Left ventricle myocardium inferior (tissue), 1 donor: ENCODE results near the gene TNNC2. TPM values are rescaled to one million over a fixed set of nuclear protein-coding genes. Genes with fewer than 3 reads are reported as not detected.
"Not testable (repeated sequence)": the region's sequence is repeated elsewhere in the genome, so short reads cannot be mapped to it uniquely, and the experiment has no call there.

Source experiments
- DNase-seq: peaks from one replicate; pipeline ENCODE4 v3.0.0-alpha.2; 2020
- H3K27ac ChIP-seq: fragments of 200-600 bp; replicated peaks from 2 replicates; pipeline ENCODE4 v1.8.0; 2021
- H3K27me3 ChIP-seq: fragments of 200-600 bp; 2 replicates; pipeline ENCODE4 v1.8.0; 2021; ENCODE audit warnings: low read depth
- H3K36me3 ChIP-seq: fragments of 200-600 bp; 2 replicates; pipeline ENCODE4 v1.8.0; 2021
- H3K4me1 ChIP-seq: fragments of 200-600 bp; 2 replicates; pipeline ENCODE4 v1.8.0; 2021
- H3K4me3 ChIP-seq: fragments of 200-600 bp; 2 replicates; pipeline ENCODE4 v1.8.0; 2021; ENCODE audit warnings: mild to moderate bottlenecking, moderate library complexity
- H3K9me3 ChIP-seq: fragments of 200-600 bp; replicated peaks from 2 replicates; pipeline ENCODE4 v1.8.0; 2021
- intact Hi-C: fragments of 100-400 bp; cut with micrococcal nuclease; formaldehyde crosslinking; loops from one replicate; pipeline ENCODE4 v1.11.0; 2022
- total RNA-seq: library from RNA; stranded (reverse); fragmentation: NEBNext Ultra II Directional; extraction: Animal tissue kit (Norgen Biotek cat#: 25700); gene quantifications from one replicate; pipeline ENCODE4 v1.2.1, GENCODE V29; 2021
- TF ChIP-seq, protein P1 (sequence below): fragments of 200-600 bp; IDR thresholded peaks from 2 replicates; pipeline ENCODE4 v1.8.0; 2021; ENCODE audit warnings: antibody characterized with exemption, mild to moderate bottlenecking, borderline replicate concordance
- donor health status: DM: no; HTN: yes; CAD: no; lungs with severe emphysema.

Gene TNNC2
- total RNA-seq, 1 donor from 2014 or later = 0.33 TPM

DNA sequence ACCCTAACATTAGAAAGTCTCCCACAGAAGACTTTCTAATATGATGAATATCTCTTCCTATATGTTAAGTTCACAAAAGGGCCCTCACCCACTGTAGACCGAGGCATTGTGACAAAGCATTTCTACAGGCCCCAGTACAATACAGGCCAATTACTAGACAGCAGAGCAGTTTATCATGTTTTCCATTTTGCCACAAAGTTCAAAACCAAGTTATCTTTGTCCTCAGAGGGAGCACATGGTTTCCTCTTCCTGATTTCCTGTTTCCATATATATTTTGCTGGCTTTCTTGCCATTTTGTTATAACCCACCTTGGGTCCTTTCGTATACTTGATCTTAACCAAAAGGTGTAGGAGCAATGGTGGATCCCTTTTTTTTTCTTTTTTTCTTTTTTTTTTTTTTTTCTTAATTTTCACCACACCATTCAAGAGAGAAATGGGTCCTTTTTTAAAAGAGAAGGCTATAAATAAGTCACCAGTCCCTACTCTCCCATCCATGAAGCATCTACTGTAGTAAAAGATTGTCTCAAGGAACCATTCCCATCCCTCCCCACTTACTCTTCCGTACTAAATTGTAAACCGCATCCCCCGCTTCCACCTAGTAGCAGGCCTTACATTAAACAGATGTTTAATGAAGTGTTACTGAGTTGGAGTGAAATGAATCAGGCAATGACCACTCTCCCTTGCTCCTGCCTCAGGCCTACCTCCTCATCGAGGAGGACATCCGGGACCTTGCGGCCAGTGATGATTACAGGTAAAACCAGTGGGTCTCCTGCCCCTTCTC, 16.7 kb downstream of the TNNC2 start:
- intact Hi-C loops = no loop called here
- Histone ChIP-seq H3K9me3 (no peaks in the 10 kb centered on the region), H3K36me3 (peaks cover 61% of the 10 kb centered on the region), H3K4me3 (no peak overlapping the region), H3K4me1 (peaks cover 15% of the 10 kb centered on the region), H3K27me3 (no peaks in the 10 kb centered on the region), H3K27ac (no peak overlapping the region)
- DNase-seq = no peak
- TF ChIP-seq, protein P1, sequence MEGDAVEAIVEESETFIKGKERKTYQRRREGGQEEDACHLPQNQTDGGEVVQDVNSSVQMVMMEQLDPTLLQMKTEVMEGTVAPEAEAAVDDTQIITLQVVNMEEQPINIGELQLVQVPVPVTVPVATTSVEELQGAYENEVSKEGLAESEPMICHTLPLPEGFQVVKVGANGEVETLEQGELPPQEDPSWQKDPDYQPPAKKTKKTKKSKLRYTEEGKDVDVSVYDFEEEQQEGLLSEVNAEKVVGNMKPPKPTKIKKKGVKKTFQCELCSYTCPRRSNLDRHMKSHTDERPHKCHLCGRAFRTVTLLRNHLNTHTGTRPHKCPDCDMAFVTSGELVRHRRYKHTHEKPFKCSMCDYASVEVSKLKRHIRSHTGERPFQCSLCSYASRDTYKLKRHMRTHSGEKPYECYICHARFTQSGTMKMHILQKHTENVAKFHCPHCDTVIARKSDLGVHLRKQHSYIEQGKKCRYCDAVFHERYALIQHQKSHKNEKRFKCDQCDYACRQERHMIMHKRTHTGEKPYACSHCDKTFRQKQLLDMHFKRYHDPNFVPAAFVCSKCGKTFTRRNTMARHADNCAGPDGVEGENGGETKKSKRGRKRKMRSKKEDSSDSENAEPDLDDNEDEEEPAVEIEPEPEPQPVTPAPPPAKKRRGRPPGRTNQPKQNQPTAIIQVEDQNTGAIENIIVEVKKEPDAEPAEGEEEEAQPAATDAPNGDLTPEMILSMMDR = no peak

DNA sequence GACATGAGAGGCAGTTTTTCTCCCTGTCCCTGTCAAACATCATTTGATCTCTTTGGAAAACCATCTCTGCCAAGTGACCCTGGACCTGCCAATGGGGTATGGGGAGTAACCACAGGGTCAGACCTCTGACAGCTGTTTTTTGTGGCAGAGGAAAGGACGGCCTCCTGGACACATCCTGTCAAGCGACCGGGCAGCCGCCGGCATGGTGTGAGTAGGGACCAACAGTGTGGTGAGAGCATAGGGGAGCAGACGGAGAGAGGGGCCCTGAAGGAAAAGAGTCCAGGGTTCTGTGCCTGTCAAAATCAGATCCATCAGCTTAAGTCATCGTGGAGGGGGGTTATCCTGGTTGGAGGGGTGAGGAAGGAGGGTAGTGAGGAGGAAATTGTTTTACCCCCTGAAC, 25.3 kb downstream of the TNNC2 start:
- Histone ChIP-seq H3K4me3 (no peak overlapping the region), H3K27ac (no peak overlapping the region), H3K36me3 (peaks cover 64% of the 10 kb centered on the region), H3K9me3 (no peaks in the 10 kb centered on the region), H3K27me3 (no peaks in the 10 kb centered on the region), H3K4me1 (peaks cover 10% of the 10 kb centered on the region)
- DNase-seq = no peak
- TF ChIP-seq, protein P1 = no peak
- intact Hi-C loops = no loop called here

DNA sequence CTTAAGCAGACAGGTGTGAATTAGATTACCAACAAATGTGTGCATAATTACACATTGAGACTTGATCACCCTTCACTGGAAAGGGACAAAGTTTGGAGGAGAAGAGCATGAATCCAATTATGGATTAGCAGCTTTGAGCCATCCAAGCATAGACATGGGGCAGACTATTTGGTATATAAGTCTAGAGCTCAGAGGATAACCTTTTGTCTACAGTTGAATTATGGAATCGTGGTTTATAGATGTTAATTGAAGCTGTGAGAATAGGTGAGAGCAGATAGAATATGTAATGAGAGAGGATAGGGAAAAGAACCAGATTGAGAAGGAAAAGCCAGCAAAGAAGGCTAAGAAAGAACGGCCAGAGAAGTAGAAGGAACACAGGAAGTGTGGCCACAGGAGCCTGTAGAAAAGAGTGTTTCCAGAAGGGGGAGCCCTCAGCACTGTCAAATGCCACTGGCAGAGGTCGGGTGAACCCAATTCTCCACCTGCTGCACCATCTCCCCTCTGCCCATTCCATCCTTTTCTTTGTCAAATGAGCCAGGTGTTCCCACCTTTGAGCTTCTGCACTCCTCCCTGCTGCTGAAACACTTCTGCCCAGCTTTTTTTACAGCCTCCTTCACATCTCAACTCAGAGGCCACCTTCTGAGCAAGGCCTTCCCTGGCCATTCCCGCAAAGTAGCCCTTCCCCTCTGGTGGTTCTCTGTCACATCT, 28.0 kb downstream of the TNNC2 start:
- H3K9me3 ChIP-seq = no peaks in the 10 kb centered on the region
- intact Hi-C loops = no loop called here
- no peak overlapping the region for H3K4me3 ChIP-seq
- no peaks in the 10 kb centered on the region for H3K27me3 ChIP-seq
- peaks cover 18% of the 10 kb centered on the region for H3K4me1 ChIP-seq
- no peak for DNase-seq
- TF ChIP-seq, protein P1 = peak; percentile 77
- peaks cover 64% of the 10 kb centered on the region for H3K36me3 ChIP-seq
- H3K27ac ChIP-seq = no peak overlapping the region

DNA sequence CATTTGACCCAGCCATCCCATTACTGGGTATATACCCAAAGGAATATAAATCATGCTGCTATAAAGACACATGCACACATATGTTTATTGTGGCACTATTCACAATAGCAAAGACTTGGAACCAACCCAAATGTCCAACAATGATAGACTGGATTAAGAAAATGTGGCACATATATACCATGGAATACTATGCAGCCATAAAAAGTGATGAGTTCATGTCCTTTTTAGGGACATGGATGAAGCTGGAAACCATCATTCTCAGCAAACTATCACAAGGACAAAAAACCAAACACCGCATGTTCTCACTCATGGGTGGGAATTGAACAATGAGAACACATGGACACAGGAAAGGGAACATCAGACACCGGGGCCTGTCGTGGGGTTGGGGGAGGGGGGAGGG, 29.2 kb downstream of the TNNC2 start:
- intact Hi-C loops, H3K9me3 ChIP-seq, DNase-seq, H3K27me3 ChIP-seq, H3K27ac ChIP-seq, H3K4me3 ChIP-seq: not testable (repeated sequence)
- Histone ChIP-seq H3K36me3 (peaks cover 61% of the 10 kb centered on the region), H3K4me1 (peaks cover 22% of the 10 kb centered on the region)

DNA sequence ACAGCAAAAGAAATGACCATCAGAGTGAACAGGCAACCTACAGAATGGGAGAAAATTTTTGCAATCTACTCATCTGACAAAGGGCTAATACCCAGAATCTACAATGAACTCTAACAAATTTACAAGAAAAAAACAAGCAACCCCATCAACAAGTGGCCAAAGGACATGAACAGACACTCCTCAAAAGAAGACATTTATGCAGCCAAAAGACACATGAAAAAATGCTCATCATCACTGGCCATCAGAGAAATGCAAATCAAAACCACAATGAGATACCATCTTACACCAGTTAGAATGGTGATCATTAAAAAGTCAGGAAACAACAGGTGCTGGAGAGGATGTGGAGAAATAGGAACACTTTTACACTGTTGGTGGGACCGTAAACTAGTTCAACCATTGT, 29.6 kb downstream of the TNNC2 start:
- H3K27me3 ChIP-seq, DNase-seq, intact Hi-C loops, H3K9me3 ChIP-seq, H3K27ac ChIP-seq, H3K4me3 ChIP-seq: not testable (repeated sequence)
- peaks cover 27% of the 10 kb centered on the region for H3K4me1 ChIP-seq
- peaks cover 56% of the 10 kb centered on the region for H3K36me3 ChIP-seq

DNA sequence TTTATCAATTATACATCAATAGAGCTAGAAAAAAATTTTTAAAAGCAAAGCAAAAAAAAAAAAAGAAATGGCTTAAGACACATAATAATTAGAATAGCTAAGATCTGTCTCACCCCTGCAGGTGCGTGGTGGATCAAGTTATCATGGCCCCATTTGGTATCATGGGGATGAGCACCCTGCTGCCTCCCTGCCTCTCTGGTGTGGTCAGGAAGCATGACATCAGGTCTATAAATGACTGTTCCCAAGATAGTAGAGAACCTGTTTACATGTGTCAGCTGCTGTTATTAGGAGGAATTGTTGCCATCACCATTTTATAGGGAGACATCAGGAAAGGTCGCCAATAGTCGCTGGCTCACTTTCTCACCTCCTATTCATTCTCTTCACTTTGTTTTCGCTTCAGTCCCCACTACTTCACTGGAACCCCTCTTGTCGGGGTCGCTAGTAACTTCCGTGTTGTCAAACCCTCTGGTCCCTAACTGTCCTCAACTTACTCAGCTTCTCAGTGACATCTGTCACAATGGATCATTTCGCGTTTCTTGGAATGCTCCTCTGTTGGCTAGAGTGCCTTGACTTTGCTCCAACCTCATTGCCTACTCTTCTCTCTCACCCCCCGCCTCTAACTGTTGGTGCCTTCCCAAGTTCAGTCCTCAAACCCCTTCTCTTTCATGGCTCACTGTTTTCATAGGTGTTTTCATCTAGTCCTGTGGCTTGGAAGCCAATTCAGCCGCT, 30.6 kb downstream of the TNNC2 start:
- Histone ChIP-seq H3K9me3 (no peaks in the 10 kb centered on the region), H3K4me1 (peaks cover 36% of the 10 kb centered on the region), H3K36me3 (peaks cover 46% of the 10 kb centered on the region), H3K27me3 (no peaks in the 10 kb centered on the region), H3K27ac (peak overlapping the region; percentile 39), H3K4me3 (no peak overlapping the region)
- intact Hi-C loops = no loop called here
- TF ChIP-seq, protein P1 = no peak
- no peak for DNase-seq
